WTC11 (cell line): ENCODE data around the gene TMEM121. TPM values are rescaled to one million over a fixed set of nuclear protein-coding genes. Genes with fewer than 3 reads are reported as not detected.

Source experiments
- ATAC-seq: fragments of 200-7000 bp; cut with Tn5 transposase; 2 replicates; pipeline ENCODE4 v1.10.0; 2021; ENCODE audit warnings: mild to moderate bottlenecking, moderate library complexity
- CTCF ChIA-PET: fragments of 300-600 bp; sonication (Branson Sonifier 250); formaldehyde crosslinking; loops from one replicate; lab custom pipeline; 2021; ENCODE audit warnings: antibody characterized with exemption; lab: Charles Lee
- POLR2A ChIA-PET: fragments of 350-600 bp; sonication (Branson Sonifier 250); formaldehyde crosslinking; loops from one replicate; lab custom pipeline; 2021; ENCODE audit warnings: antibody characterized with exemption; lab: Charles Lee
- DNase-seq: peaks from one replicate; pipeline ENCODE4 v3.0.0; 2021; ENCODE audit warnings: low spot score
- H3K27ac Mint-ChIP-seq: 2 replicates; pipeline ENCODE4 v1.8.0; 2021; ENCODE audit warnings: mixed read lengths
- H3K27me3 Mint-ChIP-seq: 2 replicates; pipeline ENCODE4 v1.8.0; 2021; ENCODE audit warnings: low read depth, mild to moderate bottlenecking, moderate library complexity, mixed read lengths
- H3K36me3 Mint-ChIP-seq: 2 replicates; pipeline ENCODE4 v1.8.0; 2021; ENCODE audit warnings: mixed read lengths
- H3K4me1 Mint-ChIP-seq: 2 replicates; pipeline ENCODE4 v1.8.0; 2022; ENCODE audit warnings: mixed read lengths
- H3K4me3 Mint-ChIP-seq: 2 replicates; pipeline ENCODE4 v1.8.0; 2021; ENCODE audit warnings: mild to moderate bottlenecking, moderate library complexity, mixed read lengths
- H3K9me3 Mint-ChIP-seq: 2 replicates; pipeline ENCODE4 v1.8.0; 2021; ENCODE audit warnings: mixed read lengths
- ELF4 ChIP-seq: sonication (generic); formaldehyde crosslinking; IDR thresholded peaks from 2 replicates; pipeline ENCODE4 v1.8.1; 2022; ENCODE audit warnings: low read depth, mild to moderate bottlenecking, moderate library complexity, missing genetic modification reagents
- EMX1 ChIP-seq: fragments of 250-450 bp; sonication (Bioruptor Pico); IDR thresholded peaks from 2 replicates; pipeline ENCODE4 v1.8.0; 2021; ENCODE audit warnings: mild to moderate bottlenecking
- KAT7 ChIP-seq: sonication (generic); formaldehyde crosslinking; IDR thresholded peaks from 2 replicates; pipeline ENCODE4 v1.8.1; 2023; ENCODE audit warnings: missing genetic modification reagents, mild to moderate bottlenecking, borderline replicate concordance
- ZNF232 ChIP-seq: sonication (generic); formaldehyde crosslinking; IDR thresholded peaks from 2 replicates; pipeline ENCODE4 v1.8.0; 2022; ENCODE audit warnings: mild to moderate bottlenecking, missing genetic modification reagents
- ZNF423 ChIP-seq: fragments of 250-450 bp; sonication (Bioruptor Pico); IDR thresholded peaks from 2 replicates; pipeline ENCODE4 v2.1.2; 2022; ENCODE audit warnings: mild to moderate bottlenecking, moderate library complexity
- total RNA-seq: library from RNA; stranded (reverse); gene quantifications from 3 replicates; pipeline ENCODE4 v1.2.3, GENCODE V29; 2021
- TF ChIP-seq, protein P1 (sequence below): fragments of 250-450 bp; sonication (Bioruptor Pico); conservative IDR thresholded peaks from 2 replicates; pipeline ENCODE4 v1.9.0; 2021; ENCODE audit warnings: mild to moderate bottlenecking
- TF ChIP-seq, protein P2 (sequence below): sonication (generic); formaldehyde crosslinking; IDR thresholded peaks from 2 replicates; pipeline ENCODE4 v1.8.0; 2022; ENCODE audit warnings: mild to moderate bottlenecking, missing genetic modification reagents
- TF ChIP-seq, protein P3 (sequence below): sonication (generic); formaldehyde crosslinking; IDR thresholded peaks from 2 replicates; pipeline ENCODE4 v1.8.1; 2023; ENCODE audit warnings: mild to moderate bottlenecking, missing genetic modification reagents, moderate library complexity
- TF ChIP-seq, protein P4 (sequence below): sonication (generic); formaldehyde crosslinking; IDR thresholded peaks from 2 replicates; pipeline ENCODE4 v1.8.0; 2023; ENCODE audit warnings: missing genetic modification reagents, mild to moderate bottlenecking, borderline replicate concordance

TMEM121 gene
- total RNA-seq, 1 experiment from 2014 or later: 0.81 TPM

DNA sequence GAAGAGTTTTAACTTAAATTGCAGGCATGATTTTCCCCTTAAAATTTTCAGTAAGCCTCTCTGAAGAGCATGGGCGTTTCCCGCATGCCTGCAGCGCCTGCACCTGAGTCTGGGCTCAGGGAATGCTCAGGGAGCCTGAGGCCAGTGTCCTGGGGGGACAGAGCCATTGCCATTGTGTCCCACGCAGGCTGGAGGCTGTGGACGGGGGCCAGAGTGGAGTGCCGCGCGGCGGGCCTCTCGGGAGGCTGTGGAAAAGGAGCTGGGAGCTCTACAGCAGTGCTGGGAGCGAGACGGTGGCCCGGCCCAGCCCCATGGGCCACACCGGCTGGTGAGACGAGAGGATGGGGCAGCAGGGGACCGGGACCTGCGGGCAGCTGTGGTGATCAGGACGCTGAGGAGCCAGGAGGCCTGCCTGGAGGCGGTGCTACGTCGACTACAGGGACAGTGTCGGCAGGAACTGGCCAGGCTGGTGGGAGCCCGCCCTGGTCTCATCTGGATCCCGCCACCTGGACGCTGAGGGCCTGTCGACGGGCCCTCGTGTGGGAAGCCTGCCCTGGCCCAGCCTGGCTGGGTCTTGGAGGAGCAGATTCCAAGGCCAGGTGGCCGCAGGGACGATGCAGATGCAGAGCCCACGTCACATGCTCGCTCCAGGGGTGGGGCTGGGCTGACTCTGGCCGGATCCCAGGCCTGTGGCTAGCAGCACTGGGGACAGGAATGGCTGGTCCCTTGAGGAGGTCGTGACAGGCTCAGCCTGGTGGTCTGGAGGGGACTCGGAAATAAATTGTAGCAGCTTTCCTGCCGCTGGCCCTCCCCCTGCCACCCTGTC is 27.7 kb upstream of the TMEM121 start (continued):
- no peak for TF ChIP-seq ZNF423 (CRISPR knock-in tag)

DNA sequence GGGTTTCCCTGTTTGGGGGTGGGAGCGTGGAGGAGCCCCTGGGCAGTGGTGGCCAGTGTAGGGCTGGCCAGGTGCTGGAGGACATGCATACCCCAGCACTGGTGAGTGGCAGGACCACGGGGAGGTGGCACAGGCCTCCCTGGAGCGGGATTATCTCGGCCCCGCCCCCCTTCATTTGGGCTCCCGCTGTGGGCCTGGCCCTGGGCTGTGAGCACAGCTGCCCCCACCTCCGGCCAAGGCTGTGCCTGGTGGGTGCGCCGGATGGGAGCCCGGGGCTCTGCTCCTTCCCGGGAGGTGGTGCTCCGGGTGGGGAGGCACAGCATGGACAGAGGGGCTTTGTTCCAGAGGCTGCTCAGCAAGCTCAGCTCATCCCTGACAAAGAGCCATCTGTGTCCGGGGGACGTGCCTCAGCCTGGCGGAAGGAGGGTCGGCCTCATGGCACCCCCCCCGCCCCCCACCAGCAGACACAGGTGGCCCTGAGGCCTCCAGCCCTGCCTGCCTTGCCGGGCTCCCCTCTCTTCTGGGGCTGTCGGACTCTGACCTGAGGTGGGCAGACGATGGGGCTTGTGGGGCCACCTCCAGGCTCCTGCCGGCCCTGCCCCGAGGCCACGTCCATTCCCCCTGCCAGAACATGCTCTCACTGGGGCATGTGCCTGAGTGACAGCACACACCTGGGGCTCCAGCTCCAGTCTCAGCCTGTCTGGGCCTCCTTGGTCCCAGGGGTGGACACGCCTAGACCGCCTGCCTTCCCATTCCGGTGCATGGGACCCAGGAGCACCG is 26.9 kb upstream of the TMEM121 start:
- H3K36me3 Mint-ChIP-seq: no peaks in the 10 kb centered on the region
- no peak overlapping the region for H3K4me3 Mint-ChIP-seq
- TF ChIP-seq, protein P1, sequence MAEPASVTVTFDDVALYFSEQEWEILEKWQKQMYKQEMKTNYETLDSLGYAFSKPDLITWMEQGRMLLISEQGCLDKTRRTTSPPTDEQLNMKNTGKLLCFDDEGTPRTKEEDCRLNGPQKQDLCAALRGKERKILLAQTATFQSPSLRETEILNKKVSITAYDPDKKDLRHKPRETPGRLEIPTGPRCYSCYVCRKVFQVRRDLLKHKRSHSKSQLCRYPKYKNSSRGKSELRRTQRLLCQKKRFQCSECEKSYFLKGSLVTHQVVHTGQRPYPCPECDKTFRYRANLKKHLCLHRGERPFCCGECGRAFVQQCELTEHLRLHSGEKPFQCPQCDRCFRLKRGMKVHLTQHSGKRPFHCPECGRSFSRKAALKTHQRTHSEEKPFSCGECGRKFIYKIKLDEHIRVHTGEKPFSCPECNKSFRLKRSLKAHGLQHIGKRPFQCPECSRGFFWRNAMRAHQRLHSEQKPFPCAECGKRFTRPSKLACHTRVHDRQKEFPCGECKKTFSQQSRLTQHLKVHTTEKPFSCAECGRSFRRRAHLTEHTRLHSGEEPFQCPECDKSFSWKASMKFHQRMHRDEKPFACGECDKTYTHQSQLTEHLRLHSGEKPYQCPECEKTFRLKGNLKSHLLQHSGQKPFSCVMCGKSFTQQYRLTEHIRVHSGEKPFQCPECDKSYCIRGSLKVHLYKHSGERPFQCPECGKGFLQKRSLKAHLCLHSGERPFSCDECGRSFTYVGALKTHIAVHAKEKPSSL (CRISPR knock-in tag): no peak
- peak; percentile 41; the same call in 1 of the 2 replicates for TF ChIP-seq ZNF423 (CRISPR knock-in tag)
- TF ChIP-seq, protein P2, sequence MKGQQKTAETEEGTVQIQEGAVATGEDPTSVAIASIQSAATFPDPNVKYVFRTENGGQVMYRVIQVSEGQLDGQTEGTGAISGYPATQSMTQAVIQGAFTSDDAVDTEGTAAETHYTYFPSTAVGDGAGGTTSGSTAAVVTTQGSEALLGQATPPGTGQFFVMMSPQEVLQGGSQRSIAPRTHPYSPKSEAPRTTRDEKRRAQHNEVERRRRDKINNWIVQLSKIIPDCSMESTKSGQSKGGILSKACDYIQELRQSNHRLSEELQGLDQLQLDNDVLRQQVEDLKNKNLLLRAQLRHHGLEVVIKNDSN (CRISPR knock-in tag): no peak
- no peak overlapping the region for H3K27ac Mint-ChIP-seq
- H3K27me3 Mint-ChIP-seq: no peaks in the 10 kb centered on the region; the same call in 1 of the 2 replicates
- no peaks in the 10 kb centered on the region for H3K9me3 Mint-ChIP-seq
- POLR2A ChIA-PET: no interaction called here
- DNase-seq (no peak), ATAC-seq (peak; percentile 14; the same call in 1 of the 2 replicates)
- CTCF ChIA-PET: interaction anchor here (1.0 to 2.1 kb wide), 2 partner anchors 9 to 19 kb away, joined by 4 to 7 read pairs; no protein-coding TSS in a partner anchor
- no peaks in the 10 kb centered on the region for H3K4me1 Mint-ChIP-seq

DNA sequence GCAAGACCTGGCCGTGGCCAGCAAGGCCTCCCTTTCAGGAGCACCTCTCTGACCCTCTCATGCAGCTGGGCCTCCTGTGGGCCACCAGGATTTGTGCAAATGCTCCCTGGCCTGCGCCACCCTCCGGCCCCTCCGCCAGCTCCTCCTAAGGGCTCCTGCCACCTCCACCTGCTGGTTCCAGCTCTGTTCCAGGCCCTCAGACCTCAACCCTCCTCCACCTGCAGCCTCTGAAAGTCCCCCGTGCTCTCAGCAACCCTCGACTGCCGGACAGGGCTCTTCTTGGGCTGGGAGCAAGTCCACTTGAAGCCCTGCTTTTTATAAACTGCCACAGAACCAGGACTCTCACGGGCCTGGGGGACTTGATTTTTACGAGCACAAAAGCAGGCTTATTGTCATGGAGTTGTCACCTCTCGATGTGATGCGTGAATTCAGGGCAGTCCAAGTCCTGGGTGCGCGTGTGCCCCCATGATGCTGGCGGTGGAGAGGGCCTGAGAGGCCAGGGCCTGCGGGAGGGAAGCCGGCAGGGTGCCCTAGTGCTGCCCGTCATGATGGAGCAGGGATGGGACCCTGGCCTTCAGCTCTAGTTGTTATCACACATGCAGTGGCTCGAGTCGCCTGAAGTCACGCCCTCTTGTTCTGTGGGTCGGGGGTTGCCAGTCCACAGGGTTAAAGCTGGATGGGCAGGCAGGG is 26.2 kb upstream of the TMEM121 start:
- Mint-ChIP-seq H3K36me3 (no peaks in the 10 kb centered on the region), H3K4me3 (no peak overlapping the region), H3K4me1 (no peaks in the 10 kb centered on the region)
- no peak for ATAC-seq
- TF ChIP-seq, protein P3, sequence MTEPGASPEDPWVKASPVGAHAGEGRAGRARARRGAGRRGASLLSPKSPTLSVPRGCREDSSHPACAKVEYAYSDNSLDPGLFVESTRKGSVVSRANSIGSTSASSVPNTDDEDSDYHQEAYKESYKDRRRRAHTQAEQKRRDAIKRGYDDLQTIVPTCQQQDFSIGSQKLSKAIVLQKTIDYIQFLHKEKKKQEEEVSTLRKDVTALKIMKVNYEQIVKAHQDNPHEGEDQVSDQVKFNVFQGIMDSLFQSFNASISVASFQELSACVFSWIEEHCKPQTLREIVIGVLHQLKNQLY: no peak
- TF ChIP-seq ELF4 (CRISPR knock-in tag) (no peak), ZNF232 (CRISPR knock-in tag) (no peak), EMX1 (CRISPR knock-in tag) (no peak), KAT7 (CRISPR knock-in tag) (no peak)
- TF ChIP-seq, protein P4, sequence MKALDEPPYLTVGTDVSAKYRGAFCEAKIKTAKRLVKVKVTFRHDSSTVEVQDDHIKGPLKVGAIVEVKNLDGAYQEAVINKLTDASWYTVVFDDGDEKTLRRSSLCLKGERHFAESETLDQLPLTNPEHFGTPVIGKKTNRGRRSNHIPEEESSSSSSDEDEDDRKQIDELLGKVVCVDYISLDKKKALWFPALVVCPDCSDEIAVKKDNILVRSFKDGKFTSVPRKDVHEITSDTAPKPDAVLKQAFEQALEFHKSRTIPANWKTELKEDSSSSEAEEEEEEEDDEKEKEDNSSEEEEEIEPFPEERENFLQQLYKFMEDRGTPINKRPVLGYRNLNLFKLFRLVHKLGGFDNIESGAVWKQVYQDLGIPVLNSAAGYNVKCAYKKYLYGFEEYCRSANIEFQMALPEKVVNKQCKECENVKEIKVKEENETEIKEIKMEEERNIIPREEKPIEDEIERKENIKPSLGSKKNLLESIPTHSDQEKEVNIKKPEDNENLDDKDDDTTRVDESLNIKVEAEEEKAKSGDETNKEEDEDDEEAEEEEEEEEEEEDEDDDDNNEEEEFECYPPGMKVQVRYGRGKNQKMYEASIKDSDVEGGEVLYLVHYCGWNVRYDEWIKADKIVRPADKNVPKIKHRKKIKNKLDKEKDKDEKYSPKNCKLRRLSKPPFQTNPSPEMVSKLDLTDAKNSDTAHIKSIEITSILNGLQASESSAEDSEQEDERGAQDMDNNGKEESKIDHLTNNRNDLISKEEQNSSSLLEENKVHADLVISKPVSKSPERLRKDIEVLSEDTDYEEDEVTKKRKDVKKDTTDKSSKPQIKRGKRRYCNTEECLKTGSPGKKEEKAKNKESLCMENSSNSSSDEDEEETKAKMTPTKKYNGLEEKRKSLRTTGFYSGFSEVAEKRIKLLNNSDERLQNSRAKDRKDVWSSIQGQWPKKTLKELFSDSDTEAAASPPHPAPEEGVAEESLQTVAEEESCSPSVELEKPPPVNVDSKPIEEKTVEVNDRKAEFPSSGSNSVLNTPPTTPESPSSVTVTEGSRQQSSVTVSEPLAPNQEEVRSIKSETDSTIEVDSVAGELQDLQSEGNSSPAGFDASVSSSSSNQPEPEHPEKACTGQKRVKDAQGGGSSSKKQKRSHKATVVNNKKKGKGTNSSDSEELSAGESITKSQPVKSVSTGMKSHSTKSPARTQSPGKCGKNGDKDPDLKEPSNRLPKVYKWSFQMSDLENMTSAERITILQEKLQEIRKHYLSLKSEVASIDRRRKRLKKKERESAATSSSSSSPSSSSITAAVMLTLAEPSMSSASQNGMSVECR: no peak
- TF ChIP-seq, all 79 proteins: peak for 0
- Mint-ChIP-seq H3K27me3 (no peaks in the 10 kb centered on the region; the same call in 1 of the 2 replicates), H3K9me3 (no peaks in the 10 kb centered on the region), H3K27ac (no peak overlapping the region)
- POLR2A ChIA-PET: no interaction called here
- DNase-seq: no peak
- CTCF ChIA-PET: interaction anchor here (0.7 kb wide), 1 partner anchor 28 kb away, joined by 3 read pairs; no protein-coding TSS in a partner anchor
